ENCODE results near the gene PPFIBP2. TPM values are rescaled to one million over a fixed set of nuclear protein-coding genes. Genes with fewer than 3 reads are reported as not detected.

PPFIBP2 gene
- total and polyA plus RNA-seq, 2 of the 13 experiments (the other 11 are each of a cell fraction or from before 2014, with no cell fraction given): 15.0 to 52.5 TPM

DNA sequence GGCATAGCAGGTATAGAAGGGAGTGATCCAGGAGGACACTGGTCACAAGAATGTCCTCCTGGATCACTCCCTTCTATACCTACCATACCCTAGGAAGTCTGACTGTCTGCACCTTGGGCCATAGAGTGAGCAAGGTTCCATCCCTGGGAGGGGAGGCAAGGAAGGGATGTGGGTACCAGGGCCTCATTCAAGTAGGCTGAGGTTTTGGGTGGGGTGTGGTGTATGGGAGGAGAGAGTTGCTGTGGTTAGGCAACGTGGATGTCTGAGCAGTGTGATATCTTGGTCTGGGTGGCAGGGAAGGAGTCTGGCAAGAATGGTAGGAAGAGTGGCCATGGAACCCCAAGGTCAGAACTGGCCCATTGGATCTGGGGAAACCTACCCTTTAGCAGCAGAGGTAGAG is 13.2 kb downstream of the PPFIBP2 start:
- Histone ChIP-seq H3K4me1 (ENCODE audit: insufficient read depth, low read length) (peaks cover 41% of the 10 kb centered on the region), H3K27ac (ENCODE audit: extremely low read length, insufficient read depth, low read length) (no peak overlapping the region), H3K36me3 (replicated peaks in 1 of 2; ENCODE audit: control insufficient read depth in 1 of 2, insufficient read depth in 2 of 2, low read length in 2 of 2) (no peaks in the 10 kb centered on the region; a peak in 1 of 5 replicates), H4K20me1 (ENCODE audit: insufficient read depth, low read length) (no peaks in the 10 kb centered on the region), H3K27me3 (ENCODE audit: control insufficient read depth in 1 of 2, insufficient read depth in 2 of 2, low read length in 2 of 2) (no peaks in the 10 kb centered on the region), H3K4me3 (replicated peaks in 1 of 3; ENCODE audit: insufficient read depth in 1 of 3, low read depth in 2 of 3, low read length in 3 of 3) (no peak overlapping the region), H3K9ac (ENCODE audit: insufficient read depth, low read depth, low read length) (no peak overlapping the region), H3K4me2 (ENCODE audit: low read depth, low read length) (no peak overlapping the region), H2AFZ (ENCODE audit: low read length) (no peak overlapping the region), H3K79me2 (ENCODE audit: insufficient read depth, low read length) (peaks cover 2% of the 10 kb centered on the region), H3K9me3 (ENCODE audit: low read length) (no peaks in the 10 kb centered on the region)
- CTCF ChIA-PET (ENCODE audit: low intra/inter-chr PET ratio, low total read pairs): no interaction called here
- intact Hi-C loops (cut with micrococcal nuclease; ENCODE audit: unreplicated experiment): no loop called here
- TF ChIP-seq ZNF530 (CRISPR knock-in tag; IDR thresholded peaks at IDR 0.05; ENCODE audit: low read depth): no peak
- TF ChIP-seq NFYB (CRISPR knock-in tag; IDR thresholded peaks at IDR 0.05): no peak
- no peak for TF ChIP-seq MAFG (CRISPR knock-in tag; IDR thresholded peaks at IDR 0.05)
- no peak for TF ChIP-seq ZBTB3 (CRISPR knock-in tag; IDR thresholded peaks at IDR 0.05; ENCODE audit: borderline replicate concordance, low read depth)
- no peak for TF ChIP-seq ZNF773 (CRISPR knock-in tag; IDR thresholded peaks at IDR 0.05; ENCODE audit: borderline replicate concordance)
- TF ChIP-seq, protein P1, sequence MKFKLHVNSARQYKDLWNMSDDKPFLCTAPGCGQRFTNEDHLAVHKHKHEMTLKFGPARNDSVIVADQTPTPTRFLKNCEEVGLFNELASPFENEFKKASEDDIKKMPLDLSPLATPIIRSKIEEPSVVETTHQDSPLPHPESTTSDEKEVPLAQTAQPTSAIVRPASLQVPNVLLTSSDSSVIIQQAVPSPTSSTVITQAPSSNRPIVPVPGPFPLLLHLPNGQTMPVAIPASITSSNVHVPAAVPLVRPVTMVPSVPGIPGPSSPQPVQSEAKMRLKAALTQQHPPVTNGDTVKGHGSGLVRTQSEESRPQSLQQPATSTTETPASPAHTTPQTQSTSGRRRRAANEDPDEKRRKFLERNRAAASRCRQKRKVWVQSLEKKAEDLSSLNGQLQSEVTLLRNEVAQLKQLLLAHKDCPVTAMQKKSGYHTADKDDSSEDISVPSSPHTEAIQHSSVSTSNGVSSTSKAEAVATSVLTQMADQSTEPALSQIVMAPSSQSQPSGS (CRISPR knock-in tag; IDR thresholded peaks at IDR 0.05): no peak
- TF ChIP-seq, protein P2, sequence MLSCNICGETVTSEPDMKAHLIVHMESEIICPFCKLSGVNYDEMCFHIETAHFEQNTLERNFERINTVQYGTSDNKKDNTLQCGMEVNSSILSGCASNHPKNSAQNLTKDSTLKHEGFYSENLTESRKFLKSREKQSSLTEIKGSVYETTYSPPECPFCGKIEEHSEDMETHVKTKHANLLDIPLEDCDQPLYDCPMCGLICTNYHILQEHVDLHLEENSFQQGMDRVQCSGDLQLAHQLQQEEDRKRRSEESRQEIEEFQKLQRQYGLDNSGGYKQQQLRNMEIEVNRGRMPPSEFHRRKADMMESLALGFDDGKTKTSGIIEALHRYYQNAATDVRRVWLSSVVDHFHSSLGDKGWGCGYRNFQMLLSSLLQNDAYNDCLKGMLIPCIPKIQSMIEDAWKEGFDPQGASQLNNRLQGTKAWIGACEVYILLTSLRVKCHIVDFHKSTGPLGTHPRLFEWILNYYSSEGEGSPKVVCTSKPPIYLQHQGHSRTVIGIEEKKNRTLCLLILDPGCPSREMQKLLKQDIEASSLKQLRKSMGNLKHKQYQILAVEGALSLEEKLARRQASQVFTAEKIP (CRISPR knock-in tag; IDR thresholded peaks at IDR 0.05; ENCODE audit: borderline replicate concordance): no peak
- no peak for TF ChIP-seq RELA (CRISPR knock-in tag; IDR thresholded peaks at IDR 0.05)
- no peak for TF ChIP-seq CCAR2 (optimal IDR thresholded peaks at IDR 0.05; ENCODE audit: low read depth, low read length)
- TF ChIP-seq, protein P3, sequence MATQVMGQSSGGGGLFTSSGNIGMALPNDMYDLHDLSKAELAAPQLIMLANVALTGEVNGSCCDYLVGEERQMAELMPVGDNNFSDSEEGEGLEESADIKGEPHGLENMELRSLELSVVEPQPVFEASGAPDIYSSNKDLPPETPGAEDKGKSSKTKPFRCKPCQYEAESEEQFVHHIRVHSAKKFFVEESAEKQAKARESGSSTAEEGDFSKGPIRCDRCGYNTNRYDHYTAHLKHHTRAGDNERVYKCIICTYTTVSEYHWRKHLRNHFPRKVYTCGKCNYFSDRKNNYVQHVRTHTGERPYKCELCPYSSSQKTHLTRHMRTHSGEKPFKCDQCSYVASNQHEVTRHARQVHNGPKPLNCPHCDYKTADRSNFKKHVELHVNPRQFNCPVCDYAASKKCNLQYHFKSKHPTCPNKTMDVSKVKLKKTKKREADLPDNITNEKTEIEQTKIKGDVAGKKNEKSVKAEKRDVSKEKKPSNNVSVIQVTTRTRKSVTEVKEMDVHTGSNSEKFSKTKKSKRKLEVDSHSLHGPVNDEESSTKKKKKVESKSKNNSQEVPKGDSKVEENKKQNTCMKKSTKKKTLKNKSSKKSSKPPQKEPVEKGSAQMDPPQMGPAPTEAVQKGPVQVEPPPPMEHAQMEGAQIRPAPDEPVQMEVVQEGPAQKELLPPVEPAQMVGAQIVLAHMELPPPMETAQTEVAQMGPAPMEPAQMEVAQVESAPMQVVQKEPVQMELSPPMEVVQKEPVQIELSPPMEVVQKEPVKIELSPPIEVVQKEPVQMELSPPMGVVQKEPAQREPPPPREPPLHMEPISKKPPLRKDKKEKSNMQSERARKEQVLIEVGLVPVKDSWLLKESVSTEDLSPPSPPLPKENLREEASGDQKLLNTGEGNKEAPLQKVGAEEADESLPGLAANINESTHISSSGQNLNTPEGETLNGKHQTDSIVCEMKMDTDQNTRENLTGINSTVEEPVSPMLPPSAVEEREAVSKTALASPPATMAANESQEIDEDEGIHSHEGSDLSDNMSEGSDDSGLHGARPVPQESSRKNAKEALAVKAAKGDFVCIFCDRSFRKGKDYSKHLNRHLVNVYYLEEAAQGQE (IDR thresholded peaks at IDR 0.05; ENCODE audit: borderline replicate concordance in 1 of 2, low read depth in 1 of 2, low read length in 2 of 2): no peak
- no peak for TF ChIP-seq RXRA (CRISPR knock-in tag; IDR thresholded peaks at IDR 0.05)
- no peak for TF ChIP-seq HOXA7 (CRISPR knock-in tag; IDR thresholded peaks at IDR 0.05)
- in situ Hi-C loops (cut with HindIII; ENCODE audit: extremely low pct_ligation_motif_present, low pct_unique_long_range_greater_than_20kb): no loop called here
- POLR2A ChIA-PET: no interaction called here
- FAIRE-seq (no peak), DNase-seq (ENCODE audit: low spot score) (no peak), ATAC-seq (no peak)
- no TSS peak for BruUV-seq (replicated peaks)
- WGBS (ENCODE audit: low lambda C conversion rate): 64% methylated on average over 1 of the region's 1 CpG
